T1000 (cell line): ENCODE results near the gene RNASE11.
A peak's percentile ranks its signal among the peaks of the same experiment; 100 is the strongest.
"Not testable (repeated sequence)": the region's sequence is repeated elsewhere in the genome, so short reads cannot be mapped to it uniquely, and the experiment has no call there.

Experiments used
- DNase-seq: peaks from one replicate; lab custom pipeline; 2025; ENCODE audit warnings: mixed read lengths; lab: John Stamatoyannopoulos, UW

Gene RNASE11

DNA sequence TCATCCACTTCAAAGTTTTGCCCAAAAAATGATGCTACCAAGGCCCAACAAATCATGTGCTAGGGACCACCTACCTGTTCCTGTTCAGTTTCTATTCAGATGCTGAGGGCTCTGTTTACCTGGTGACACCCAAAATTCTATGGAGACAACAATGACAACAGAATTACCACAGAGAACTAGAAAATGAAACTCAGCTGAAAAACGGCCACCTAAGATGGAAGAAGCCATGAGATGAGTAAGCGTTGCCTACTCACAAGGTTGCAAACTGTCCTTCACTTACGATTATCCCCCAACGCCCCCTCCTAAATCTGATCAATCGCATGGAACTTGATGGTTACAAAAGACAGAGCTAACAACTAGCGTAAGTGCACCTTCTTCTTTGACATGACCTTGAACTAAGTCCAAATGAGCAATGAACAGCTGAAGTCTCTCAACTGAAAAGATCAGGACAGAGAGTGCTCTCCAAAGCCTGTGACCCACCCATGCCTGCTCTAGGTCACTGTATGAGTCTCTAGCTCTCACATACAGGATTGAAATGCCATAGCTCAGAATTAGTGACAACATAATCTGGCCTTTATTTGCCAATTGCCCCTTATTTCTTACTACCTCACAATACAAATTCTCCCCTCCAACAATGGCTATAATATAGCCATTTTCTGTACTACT lies at the start of gene RNASE11:
Gene RNASE11 (minus strand): TSS at position 513 of the 666 bp plus-strand sequence.
- no peak for DNase-seq

GRCh38 chr14:20632831-20633691 lies 45.3 kb upstream of the RNASE11 start:
- DNase-seq = no peak

DNA sequence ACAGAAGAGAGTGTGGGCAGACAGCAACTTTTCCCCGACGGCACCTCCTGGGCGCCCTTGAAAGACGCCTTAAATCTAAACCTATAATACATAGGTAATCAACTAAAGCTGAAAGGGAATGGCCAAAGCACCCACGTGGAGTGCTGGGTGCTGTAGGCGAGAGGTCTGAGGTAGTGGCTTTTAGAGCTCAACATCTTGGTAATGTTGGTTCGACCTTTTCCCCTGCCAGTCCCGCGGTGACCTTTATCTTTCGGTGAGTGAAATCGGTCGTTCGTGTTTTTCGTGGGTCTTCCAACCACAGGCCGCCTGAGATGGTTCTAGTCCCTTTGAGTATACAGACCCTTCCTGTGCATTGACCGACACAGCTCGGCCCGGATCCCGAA lies 44.6 kb upstream of the RNASE11 start:
- no peak for DNase-seq

GRCh38 chr14:20631880-20632389 lies 44.1 kb upstream of the RNASE11 start:
- no peak for DNase-seq

- peak; percentile 6 for DNase-seq
These were observed 43.5 kb upstream of the RNASE11 start for GRCh38 chr14:20631023-20631879.

DNA sequence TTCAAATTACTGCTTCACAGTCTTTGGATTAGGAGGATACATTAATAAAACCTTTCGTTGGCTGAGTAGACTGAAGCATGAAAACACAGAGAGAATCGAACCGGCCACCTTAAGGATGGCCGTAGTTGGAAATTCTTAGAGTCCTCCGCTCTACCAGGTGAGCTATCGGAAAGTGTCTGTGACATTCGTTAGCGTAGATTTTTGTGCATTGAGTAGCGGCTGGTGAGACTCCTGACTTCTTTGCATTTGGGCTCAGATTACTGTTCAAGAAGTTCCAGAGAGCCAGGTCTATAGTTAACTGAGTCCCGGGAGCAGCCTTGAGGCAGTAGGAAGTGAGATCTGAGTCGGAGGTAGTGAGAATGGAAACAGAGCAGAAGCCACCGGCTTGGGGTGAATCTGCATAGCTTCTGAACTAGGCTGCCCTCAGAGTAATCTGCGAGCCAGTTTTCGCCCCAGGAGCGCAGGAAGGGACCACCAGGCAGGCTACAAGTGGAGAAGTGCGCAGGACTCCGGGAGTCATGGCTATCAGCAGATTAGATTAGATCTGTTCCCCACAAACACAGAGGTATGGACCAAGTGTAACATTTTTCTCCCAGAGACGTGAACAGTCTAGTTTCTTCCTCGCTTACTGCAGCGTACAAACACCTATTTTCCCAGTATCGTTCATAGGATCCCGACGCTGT lies 42.7 kb upstream of the RNASE11 start:
- no peak for DNase-seq

DNA sequence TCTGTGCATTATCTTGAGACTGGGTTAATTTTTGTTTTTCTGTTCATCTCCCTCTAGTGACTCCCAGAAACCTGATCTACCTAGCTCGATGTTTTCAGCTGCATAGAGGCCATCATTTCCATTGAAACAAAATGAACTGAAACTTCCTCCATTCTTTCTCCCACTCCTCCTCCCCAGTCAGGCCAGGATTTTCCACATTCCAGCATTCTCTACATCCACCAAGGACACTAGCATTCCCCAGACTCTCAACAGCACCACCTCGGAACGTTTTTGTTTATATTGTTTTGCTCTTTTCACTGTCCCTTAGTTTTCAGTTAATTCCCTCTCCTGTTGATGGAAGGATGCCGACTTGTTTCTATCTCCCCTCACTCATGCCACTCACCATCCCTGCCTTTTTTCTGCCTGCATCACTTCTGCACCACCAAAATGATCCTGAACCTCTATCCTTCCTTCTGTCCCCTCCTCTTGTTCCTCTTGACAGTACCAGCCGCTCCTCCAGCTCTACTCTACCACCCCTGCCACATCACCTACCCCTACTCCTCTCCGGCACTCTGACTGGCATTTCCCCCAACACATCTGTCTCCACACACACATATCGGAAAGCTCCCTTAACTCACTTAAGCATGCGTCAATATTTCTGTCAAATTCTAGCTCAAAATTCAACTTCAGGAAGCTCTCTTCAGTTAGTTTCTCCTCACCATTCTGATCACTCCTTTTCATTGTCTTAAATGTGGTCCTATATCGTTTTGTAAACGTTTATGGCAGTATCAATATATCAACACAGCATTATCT lies 40.5 kb upstream of the RNASE11 start:
- no peak for DNase-seq

DNA sequence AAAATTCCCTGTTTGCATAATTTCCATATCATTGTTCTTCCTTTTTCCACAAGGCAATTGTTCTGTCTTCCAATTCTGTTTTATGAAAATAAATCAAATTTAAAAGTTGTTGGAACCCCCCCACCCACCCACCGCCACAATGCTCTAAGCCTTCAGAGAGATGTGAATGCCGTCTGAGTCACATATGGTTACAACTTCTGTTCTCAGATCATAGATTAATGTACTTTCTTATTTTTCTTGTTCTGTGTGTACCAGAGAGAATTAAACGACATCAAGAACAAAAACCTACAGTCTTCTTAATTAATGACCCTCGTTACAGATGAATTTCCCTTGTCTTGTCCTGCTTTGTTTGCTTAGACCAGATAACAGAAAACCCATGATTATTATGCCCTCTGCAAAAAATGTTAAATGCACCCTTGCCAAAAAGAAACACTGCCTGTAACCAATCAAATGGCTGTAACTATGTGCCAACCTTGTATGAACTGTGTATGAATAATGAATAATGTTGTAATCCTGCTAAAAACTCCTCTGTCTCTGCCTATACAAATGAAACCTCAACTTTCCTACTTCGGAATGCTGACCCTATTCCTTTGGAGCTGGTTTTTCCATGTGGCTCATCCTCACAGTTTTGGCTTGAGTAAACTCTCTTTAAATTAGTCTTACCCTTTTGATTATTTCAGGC lies 39.7 kb upstream of the RNASE11 start:
- DNase-seq = no peak

GRCh38 chr14:20626274-20626673 lies 38.5 kb upstream of the RNASE11 start:
- no peak for DNase-seq

- DNase-seq = no peak
These were observed 36.8 kb upstream of the RNASE11 start for GRCh38 chr14:20624495-20625070.

- no peak for DNase-seq
These were observed 36.0 kb upstream of the RNASE11 start for GRCh38 chr14:20623798-20624197.

- DNase-seq = no peak
These were observed 35.1 kb upstream of the RNASE11 start for GRCh38 chr14:20622816-20623291.

GRCh38 chr14:20620798-20621478 lies 33.1 kb upstream of the RNASE11 start:
- no peak for DNase-seq

- DNase-seq = not testable (repeated sequence)
These were observed 31.9 kb upstream of the RNASE11 start for GRCh38 chr14:20619688-20620087.

GRCh38 chr14:20618271-20618749 lies 30.5 kb upstream of the RNASE11 start:
- no peak for DNase-seq

DNA sequence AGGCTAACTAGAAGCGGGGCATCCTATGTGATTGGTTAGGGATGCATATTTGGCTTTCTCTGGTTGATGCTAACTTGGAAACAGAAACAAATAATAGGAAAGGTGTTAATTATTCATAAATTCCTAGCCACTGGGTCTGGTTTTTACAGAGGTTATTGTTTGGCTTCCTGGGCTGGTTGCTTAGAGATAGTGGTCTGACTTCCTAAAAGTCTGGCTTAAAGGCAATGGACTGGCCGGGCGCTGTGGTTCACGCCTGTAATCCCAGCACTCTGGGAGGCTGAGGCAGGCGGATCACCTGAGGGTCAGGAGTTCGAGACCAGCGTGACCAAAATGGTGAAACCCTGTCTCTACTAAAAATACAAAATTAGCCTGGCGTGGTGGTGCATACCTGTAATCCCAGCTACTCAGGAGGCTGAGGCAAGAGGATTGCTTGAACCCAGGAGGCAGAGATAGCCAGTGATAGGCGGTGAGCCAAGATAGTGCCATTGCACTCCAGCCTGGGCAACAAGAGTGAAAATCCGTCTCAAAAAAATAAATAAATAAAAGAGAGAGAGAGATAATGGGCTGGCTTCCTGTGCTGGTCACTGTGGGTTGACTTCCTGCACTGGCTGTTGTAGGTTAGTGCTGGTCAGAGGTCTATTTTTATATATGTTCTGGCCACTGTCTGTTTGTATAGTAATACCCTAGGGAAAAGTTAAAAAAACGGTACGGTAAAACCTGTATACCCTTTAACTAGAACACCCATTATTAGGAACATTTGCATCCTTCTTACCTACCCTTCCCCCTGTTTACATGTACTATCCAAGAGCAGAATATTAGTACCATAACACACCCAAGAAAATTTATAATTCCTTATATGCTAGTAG lies 29.6 kb upstream of the RNASE11 start:
- DNase-seq = no peak

DNA sequence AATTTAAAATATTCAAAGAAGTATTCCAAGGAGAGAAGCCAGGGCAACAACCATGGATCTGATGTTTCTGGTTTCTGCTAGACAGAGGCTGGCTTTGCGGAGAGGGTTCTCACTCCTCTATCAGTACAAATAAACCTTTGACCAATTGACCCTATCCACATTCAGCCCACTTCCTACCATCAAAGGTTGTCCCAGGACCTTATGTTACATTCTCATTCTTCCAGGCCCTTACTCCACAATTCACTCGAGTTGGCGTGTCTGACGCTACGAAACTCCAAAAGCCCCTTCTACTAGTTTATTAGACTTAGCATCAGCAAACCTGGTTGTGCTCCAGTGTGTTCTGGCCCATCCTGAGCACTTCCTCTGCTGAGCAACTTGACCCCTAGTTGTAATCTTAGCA lies 28.2 kb upstream of the RNASE11 start:
- DNase-seq = no peak
